GM19395 (cell line): ENCODE results near the gene MZF1.

Experiments
- ATAC-seq: cut with Tn5 transposase; IDR thresholded peaks from one replicate; pipeline ENCODE4 v1.9.1; 2021; ENCODE audit warnings: mild to moderate bottlenecking, moderate library complexity; ENCODE audit not compliant: unreplicated experiment

MZF1 gene

GRCh38 chr19:58556622-58557220 lies 16.4 kb downstream of the MZF1 start:
- no peak for ATAC-seq

DNA sequence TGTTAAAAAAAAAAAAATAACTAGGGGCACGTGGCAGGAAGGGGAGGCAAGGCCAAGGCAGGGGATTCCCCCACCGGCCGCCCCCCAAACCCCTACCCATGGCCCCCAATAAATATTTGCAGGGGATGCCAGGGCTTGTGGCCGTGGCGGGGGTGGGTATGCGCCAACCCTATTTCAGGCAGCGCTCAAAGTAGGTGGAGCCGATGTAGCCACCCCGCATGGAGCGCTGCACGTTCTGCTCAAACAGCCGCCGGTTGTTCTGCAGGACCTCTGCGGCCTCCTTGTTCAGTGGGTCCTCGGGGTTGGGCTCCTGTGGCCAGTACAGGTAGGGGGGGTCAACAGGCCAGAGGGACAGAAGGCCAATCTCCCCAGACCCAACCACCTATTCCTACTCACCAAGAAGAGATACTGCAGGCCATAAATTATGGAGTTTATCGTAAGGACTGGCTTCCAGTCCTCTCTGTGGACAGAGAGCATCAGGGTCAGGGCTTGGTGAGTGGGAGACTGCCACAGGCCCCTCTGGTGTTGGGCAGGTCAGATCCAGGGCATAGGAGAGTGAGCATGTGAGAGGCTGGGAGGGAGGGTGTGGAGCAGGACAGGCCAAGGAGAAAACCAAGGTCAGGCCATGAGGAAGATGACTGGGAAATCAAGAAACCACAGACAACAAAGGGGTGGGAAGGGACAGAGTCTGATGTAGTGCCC lies 17.1 kb downstream of the MZF1 start:
- ATAC-seq: no peak

- no peak for ATAC-seq
Measured at GRCh38 chr19:58555369-58555885, 17.7 kb downstream of the MZF1 start.

- ATAC-seq: peak; percentile 34
Measured at GRCh38 chr19:58554494-58555368, 18.4 kb downstream of the MZF1 start, which contains the start of gene CHMP2A. TSS of gene CHMP2A (minus strand) at chr19:58555105. CDS start at chr19:58554212, 893 bp downstream.

DNA sequence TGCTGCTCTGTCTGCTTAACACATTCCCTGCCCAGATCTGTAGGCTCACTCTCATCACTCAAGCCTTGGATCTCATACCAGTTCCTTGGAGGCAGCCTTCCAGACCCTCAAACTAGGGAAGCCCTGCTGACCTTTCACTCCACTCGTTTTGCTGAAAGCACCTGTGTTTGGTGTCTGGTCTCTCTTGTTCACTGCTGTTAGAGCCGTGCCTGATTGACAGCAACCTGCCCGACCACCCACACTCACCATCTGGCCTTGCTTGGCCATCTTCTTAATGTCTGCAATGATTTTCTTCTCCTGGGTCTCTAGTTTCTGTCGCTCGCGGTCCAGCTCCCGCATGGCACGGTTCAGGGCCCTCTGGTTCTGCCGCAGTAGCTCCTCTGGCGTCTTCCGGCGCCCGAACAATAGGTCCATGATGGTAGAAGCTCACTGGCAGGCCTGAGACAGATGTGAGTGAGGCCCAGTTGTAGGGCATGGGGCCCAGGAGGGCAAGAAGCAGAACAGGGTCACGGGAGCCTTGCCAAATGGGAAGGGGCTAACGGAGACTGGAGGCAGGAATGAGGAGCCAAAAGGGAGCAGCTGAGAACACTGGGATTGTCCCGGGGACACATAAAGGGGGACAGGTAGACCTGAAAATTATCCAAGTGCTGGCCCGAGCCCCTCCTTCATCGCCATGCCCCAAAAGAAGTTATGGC lies 19.2 kb downstream of the MZF1 start:
- ATAC-seq: no peak

GRCh38 chr19:58552655-58553054 lies 20.5 kb downstream of the MZF1 start:
- ATAC-seq: no peak

- ATAC-seq: no peak
Measured at GRCh38 chr19:58551577-58552471, 21.3 kb downstream of the MZF1 start.

DNA sequence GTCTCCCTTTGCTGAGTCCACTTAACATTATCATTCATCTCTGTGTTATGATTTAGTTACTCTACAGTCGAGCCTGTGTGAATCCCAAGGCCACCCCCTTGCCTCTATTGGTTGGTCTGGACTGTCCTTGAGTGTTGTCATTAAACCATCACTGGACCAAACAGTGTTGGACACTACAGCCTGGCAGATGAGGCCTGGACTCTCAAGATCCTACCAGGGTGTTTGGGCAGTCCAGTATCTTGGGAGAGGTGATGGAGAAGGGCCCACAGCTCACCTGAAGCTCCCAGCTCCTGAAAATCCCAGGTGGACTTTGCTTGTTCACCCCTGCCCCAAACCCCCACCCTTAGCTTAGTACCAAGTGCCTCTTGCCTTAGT lies 22.0 kb downstream of the MZF1 start:
- ATAC-seq: no peak

GRCh38 chr19:58550362-58551122 lies 22.6 kb downstream of the MZF1 start:
- ATAC-seq: no peak

- ATAC-seq: no peak
Measured at GRCh38 chr19:58549664-58550361, 23.3 kb downstream of the MZF1 start.

- ATAC-seq: no peak
Measured at GRCh38 chr19:58548859-58549663, 24.1 kb downstream of the MZF1 start.

DNA sequence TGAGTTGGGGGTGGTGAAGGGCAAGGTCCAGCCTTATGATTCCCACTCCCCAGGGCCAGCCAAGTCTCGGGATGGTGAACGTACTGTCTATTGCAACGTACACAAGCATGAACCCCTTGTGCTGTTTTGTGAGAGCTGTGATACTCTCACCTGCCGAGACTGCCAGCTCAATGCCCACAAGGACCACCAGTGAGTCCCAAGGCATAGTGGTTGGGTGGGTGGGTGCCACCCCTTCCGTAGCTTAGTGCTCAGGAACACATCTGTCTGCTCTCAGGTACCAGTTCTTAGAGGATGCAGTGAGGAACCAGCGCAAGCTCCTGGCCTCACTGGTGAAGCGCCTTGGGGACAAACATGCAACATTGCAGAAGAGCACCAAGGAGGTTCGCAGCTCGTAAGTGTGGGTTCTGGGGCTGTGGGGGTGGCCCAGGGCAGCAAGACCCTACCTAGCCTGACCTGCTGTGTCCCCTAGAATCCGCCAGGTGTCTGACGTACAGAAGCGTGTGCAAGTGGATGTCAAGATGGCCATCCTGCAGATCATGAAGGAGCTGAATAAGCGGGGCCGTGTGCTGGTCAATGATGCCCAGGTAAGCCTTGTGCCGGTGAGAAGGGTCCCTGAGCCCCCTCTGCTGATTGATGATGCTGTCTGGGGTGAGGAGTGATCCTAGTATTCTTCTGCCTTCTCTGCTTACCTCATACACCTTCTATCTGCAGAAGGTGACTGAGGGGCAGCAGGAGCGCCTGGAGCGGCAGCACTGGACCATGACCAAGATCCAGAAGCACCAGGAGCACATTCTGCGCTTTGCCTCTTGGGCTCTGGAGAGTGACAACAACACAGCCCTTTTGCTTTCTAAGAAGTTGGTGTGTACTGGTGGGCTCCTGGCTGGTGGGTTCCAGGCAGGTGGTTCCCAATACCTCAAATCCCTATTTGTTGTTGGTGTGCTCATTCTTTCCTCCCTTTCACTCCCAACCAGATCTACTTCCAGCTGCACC lies 25.5 kb downstream of the MZF1 start:
- no peak for ATAC-seq

DNA sequence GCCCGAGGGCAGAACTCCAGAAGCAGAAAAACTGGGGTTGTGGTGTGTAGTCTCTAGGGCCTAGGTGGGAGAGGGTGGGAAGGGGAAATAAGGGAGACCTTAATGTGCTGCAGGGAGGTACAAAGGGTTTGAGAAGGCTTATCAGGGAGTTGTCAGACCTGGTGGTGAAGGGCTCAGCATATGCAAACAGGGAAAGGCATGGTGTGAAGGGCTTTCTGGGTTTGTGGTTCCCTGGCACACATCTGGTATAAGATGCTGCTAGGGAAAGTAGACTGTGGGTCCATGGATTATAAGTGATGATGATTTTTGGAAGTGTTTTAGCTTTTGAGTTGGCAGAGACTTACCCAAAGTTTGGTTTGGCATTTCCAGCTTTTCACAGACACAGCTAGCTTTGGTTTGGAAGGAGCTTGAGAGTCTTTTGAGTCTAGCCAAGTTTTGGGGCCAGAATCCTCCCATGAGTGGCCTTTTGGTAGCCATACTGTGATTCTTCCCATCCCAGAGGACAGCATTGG lies 27.1 kb downstream of the MZF1 start:
- no peak for ATAC-seq

GRCh38 chr19:58545286-58546018 lies 27.7 kb downstream of the MZF1 start:
- no peak for ATAC-seq

DNA sequence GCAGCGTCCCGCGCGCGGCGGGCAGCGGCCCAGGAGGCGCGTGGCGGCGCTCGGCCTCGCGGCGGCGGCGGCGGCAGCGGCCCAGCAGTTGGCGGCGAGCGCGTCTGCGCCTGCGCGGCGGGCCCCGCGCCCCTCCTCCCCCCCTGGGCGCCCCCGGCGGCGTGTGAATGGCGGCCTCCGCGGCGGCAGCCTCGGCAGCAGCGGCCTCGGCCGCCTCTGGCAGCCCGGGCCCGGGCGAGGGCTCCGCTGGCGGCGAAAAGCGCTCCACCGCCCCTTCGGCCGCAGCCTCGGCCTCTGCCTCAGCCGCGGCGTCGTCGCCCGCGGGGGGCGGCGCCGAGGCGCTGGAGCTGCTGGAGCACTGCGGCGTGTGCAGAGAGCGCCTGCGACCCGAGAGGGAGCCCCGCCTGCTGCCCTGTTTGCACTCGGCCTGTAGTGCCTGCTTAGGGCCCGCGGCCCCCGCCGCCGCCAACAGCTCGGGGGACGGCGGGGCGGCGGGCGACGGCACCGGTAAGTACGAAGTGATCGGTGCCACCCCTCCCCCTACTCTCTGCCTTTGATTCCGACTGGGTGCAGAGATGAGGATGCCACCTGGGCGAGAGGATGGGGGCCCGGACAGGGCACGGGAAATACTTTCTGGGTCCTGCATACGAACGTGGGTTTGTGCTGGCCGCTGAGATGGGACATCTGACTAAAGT lies 28.4 kb downstream of the MZF1 start:
- peak; percentile 46 for ATAC-seq
